RWPE2 (cell line): ENCODE data around the gene ZSWIM6.
A peak's percentile ranks its signal among the peaks of the same experiment; 100 is the strongest.

ENCODE experiments used
- ATAC-seq: fragments of 200-7000 bp; cut with Tn5 transposase; 3 replicates; pipeline ENCODE4 v1.9.1; 2021; ENCODE audit warnings: low read depth
- DNase-seq: peaks from one replicate; pipeline ENCODE4 v3.0.0-alpha.2; 2020; ENCODE audit warnings: low spot score
- H3K27ac ChIP-seq: fragments of 450-650 bp; 2 replicates; pipeline ENCODE4 v1.5.1; 2017; ENCODE audit warnings: mild to moderate bottlenecking; ENCODE audit not compliant: poor library complexity, severe bottlenecking
- H3K27me3 ChIP-seq: fragments of 250-450 bp; sonication (Bioruptor Pico); 2 replicates; pipeline ENCODE4 v1.5.1; 2021; ENCODE audit warnings: mild to moderate bottlenecking, moderate library complexity; ENCODE audit not compliant: insufficient read depth, poor library complexity, severe bottlenecking
- H3K36me3 ChIP-seq: fragments of 250-450 bp; sonication (Bioruptor Pico); 2 replicates; pipeline ENCODE4 v1.5.1; 2020; ENCODE audit warnings: low read depth, mild to moderate bottlenecking, moderate library complexity
- H3K4me1 ChIP-seq: fragments of 250-450 bp; sonication (Bioruptor Pico); 2 replicates; pipeline ENCODE4 v1.5.1; 2021; ENCODE audit warnings: mild to moderate bottlenecking, moderate library complexity; ENCODE audit not compliant: insufficient read depth, poor library complexity, severe bottlenecking
- H3K4me3 ChIP-seq: fragments of 250-450 bp; sonication (Bioruptor Pico); 2 replicates; pipeline ENCODE4 v1.5.1; 2021; ENCODE audit warnings: mild to moderate bottlenecking, moderate library complexity; ENCODE audit not compliant: severe bottlenecking
- H3K9me3 ChIP-seq: fragments of 250-450 bp; sonication (Bioruptor Pico); 2 replicates; pipeline ENCODE4 v1.5.1; 2021; ENCODE audit warnings: mild to moderate bottlenecking, moderate library complexity; ENCODE audit not compliant: severe bottlenecking
- TF ChIP-seq, protein P1 (sequence below): fragments of 450-650 bp; IDR thresholded peaks from one replicate; pipeline ENCODE4 v1.5.1; 2017; ENCODE audit warnings: mild to moderate bottlenecking, moderate library complexity; ENCODE audit not compliant: poor library complexity, severe bottlenecking

ZSWIM6 gene

GRCh38 chr5:61523997-61524396 lies 191.9 kb downstream of the ZSWIM6 start:
- Histone ChIP-seq H3K27ac (no peak overlapping the region), H3K27me3 (no peaks in the 10 kb centered on the region), H3K4me1 (no peaks in the 10 kb centered on the region), H3K4me3 (no peak overlapping the region), H3K9me3 (no peaks in the 10 kb centered on the region), H3K36me3 (peaks cover 52% of the 10 kb centered on the region)
- DNase-seq = no peak
- no peak for ATAC-seq
- TF ChIP-seq, protein P1, sequence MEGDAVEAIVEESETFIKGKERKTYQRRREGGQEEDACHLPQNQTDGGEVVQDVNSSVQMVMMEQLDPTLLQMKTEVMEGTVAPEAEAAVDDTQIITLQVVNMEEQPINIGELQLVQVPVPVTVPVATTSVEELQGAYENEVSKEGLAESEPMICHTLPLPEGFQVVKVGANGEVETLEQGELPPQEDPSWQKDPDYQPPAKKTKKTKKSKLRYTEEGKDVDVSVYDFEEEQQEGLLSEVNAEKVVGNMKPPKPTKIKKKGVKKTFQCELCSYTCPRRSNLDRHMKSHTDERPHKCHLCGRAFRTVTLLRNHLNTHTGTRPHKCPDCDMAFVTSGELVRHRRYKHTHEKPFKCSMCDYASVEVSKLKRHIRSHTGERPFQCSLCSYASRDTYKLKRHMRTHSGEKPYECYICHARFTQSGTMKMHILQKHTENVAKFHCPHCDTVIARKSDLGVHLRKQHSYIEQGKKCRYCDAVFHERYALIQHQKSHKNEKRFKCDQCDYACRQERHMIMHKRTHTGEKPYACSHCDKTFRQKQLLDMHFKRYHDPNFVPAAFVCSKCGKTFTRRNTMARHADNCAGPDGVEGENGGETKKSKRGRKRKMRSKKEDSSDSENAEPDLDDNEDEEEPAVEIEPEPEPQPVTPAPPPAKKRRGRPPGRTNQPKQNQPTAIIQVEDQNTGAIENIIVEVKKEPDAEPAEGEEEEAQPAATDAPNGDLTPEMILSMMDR = no peak

DNA sequence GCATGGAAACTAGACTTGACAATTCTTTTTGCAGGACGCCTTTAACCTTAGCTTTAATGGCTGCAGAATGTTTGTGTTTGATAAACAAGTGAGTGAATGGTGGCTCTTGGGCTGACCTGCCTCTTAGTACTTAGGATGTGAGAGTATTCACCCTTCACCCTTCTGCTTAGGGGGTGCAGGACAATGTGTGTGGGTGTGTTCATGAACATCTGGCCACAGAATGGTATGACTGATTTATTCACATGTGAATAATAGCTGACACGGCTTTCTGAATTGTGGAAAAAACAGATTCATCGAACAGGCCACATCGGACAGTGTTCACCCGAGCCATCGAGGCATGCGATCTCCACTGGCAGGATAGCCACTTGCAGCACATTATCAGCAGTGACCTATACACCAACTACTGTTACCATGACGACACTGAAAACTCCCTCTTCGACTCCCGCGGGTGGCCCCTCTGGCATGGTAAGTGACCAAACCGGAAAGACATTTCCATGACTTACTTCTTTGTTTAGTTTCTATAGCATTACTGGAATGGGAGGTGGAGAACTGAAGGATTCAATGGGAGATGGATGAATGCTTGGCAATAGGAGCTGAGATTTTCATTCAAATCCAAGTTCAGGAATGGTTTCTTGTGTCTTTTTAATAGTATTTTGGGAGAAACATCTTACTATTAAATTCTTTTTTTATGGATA lies 193.6 kb downstream of the ZSWIM6 start:
- peak; percentile 29; the same call in 2 of the 3 replicates for ATAC-seq
- Histone ChIP-seq H3K27me3 (no peaks in the 10 kb centered on the region), H3K36me3 (peaks cover 66% of the 10 kb centered on the region), H3K9me3 (no peaks in the 10 kb centered on the region), H3K27ac (no peak overlapping the region), H3K4me1 (no peaks in the 10 kb centered on the region), H3K4me3 (no peak overlapping the region)
- no peak for DNase-seq
- TF ChIP-seq, protein P1 = no peak

- DNase-seq (no peak), ATAC-seq (no peak)
- no peaks in the 10 kb centered on the region for H3K4me1 ChIP-seq
- peaks cover 67% of the 10 kb centered on the region for H3K36me3 ChIP-seq
- H3K27me3 ChIP-seq = no peaks in the 10 kb centered on the region
- no peak overlapping the region for H3K4me3 ChIP-seq
- no peak overlapping the region for H3K27ac ChIP-seq
- TF ChIP-seq, protein P1 = no peak
- no peaks in the 10 kb centered on the region for H3K9me3 ChIP-seq
Measured at GRCh38 chr5:61526207-61526519, 194.1 kb downstream of the ZSWIM6 start.

- Histone ChIP-seq H3K4me1 (no peaks in the 10 kb centered on the region), H3K36me3 (peaks cover 81% of the 10 kb centered on the region), H3K27me3 (no peaks in the 10 kb centered on the region), H3K9me3 (no peaks in the 10 kb centered on the region), H3K4me3 (no peak overlapping the region), H3K27ac (no peak overlapping the region)
- TF ChIP-seq, protein P1 = no peak
- no peak for ATAC-seq
- no peak for DNase-seq
Measured at GRCh38 chr5:61532983-61533382, 200.9 kb downstream of the ZSWIM6 start.

- H3K27ac ChIP-seq = no peak overlapping the region
- H3K27me3 ChIP-seq = no peaks in the 10 kb centered on the region
- H3K36me3 ChIP-seq = peaks cover 84% of the 10 kb centered on the region
- DNase-seq (no peak), ATAC-seq (no peak)
- H3K4me1 ChIP-seq = peaks cover 4% of the 10 kb centered on the region
- TF ChIP-seq, protein P1 = no peak
- H3K4me3 ChIP-seq = no peak overlapping the region
- no peaks in the 10 kb centered on the region for H3K9me3 ChIP-seq
Measured at GRCh38 chr5:61534481-61535267, 202.6 kb downstream of the ZSWIM6 start.
